ENCODE data around the gene TPH1.

TPH1 gene

GRCh38 chr11:18046116-18046777 lies at the start of gene TPH1:
TSS of gene TPH1 (minus strand) at chr11:18046269. CDS start at chr11:18040762, 5,507 bp downstream.
- TF ChIP-seq CTCF (conservative IDR thresholded peaks at IDR 0.05; ENCODE audit: low read depth) = no peak
- POLR2A ChIA-PET (ENCODE audit: low non-redundant PET) = no interaction called here
- CTCF ChIA-PET = no interaction called here
- H3K27ac ChIP-seq = no peak within 1 kb of the TSS
- peak; percentile 50 for DNase-seq (ENCODE audit: low spot score)

GRCh38 chr11:18093959-18094358 lies 47.9 kb upstream of the TPH1 start:
- no peak for DNase-seq (ENCODE audit: low spot score)
- TF ChIP-seq CTCF (conservative IDR thresholded peaks at IDR 0.05; ENCODE audit: low read depth) = no peak
- no peak overlapping the region for H3K27ac ChIP-seq
- ChIA-PET POLR2A (ENCODE audit: low non-redundant PET) (no interaction called here), CTCF (interaction anchor here (0.7 to 1.2 kb wide), 2 partner anchors 8 to 12 kb away, joined by 3 to 4 read pairs; partner anchors contain the start of gene SAAL1)

GRCh38 chr11:18091731-18092130 lies 45.7 kb upstream of the TPH1 start:
- no peak for DNase-seq (ENCODE audit: low spot score)
- POLR2A ChIA-PET (ENCODE audit: low non-redundant PET) = no interaction called here
- no peak for TF ChIP-seq CTCF (conservative IDR thresholded peaks at IDR 0.05; ENCODE audit: low read depth)

GRCh38 chr11:18088966-18089365 lies 42.9 kb upstream of the TPH1 start:
- no peak for DNase-seq (ENCODE audit: low spot score)
- POLR2A ChIA-PET (ENCODE audit: low non-redundant PET) = no interaction called here
- no peak overlapping the region for H3K27ac ChIP-seq
- TF ChIP-seq CTCF (conservative IDR thresholded peaks at IDR 0.05; ENCODE audit: low read depth) = no peak
- CTCF ChIA-PET = interaction anchor here (1.0 to 1.9 kb wide), 2 partner anchors 27 to 57 kb away, joined by 3 to 6 read pairs; no protein-coding TSS in a partner anchor

More at GRCh38 chr11:18091731-18092130, 45.7 kb upstream of the TPH1 start:
- H3K27ac ChIP-seq = no peak overlapping the region
- CTCF ChIA-PET = no interaction called here

GRCh38 chr11:18088366-18088765 lies 42.3 kb upstream of the TPH1 start:
- ChIA-PET POLR2A (ENCODE audit: low non-redundant PET) (no interaction called here), CTCF (no interaction called here)
- TF ChIP-seq CTCF (conservative IDR thresholded peaks at IDR 0.05; ENCODE audit: low read depth) = no peak
- no peak overlapping the region for H3K27ac ChIP-seq
- no peak for DNase-seq (ENCODE audit: low spot score)

DNA sequence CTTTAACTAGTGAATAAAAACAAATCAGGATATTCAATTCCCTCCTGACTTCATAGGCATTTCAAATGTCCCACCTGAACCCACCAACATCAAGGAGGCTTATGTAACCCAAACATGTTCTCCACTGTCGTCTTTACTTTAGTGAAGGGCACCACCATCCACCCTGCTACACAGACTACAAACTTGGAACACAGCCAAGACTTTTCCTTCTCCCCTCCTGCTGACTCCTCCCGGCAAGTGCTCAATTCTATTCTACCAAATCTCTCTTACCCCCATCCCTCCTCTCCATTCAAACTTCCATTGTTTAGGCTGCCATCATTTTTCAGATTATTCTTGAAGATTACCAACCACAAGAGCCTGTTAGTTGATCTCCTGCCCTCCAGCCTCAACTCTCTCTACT lies 35.5 kb upstream of the TPH1 start:
- ChIA-PET POLR2A (ENCODE audit: low non-redundant PET) (no interaction called here), CTCF (no interaction called here)
- H3K27ac ChIP-seq = no peak overlapping the region
- no peak for DNase-seq (ENCODE audit: low spot score)
- TF ChIP-seq CTCF (conservative IDR thresholded peaks at IDR 0.05; ENCODE audit: low read depth) = no peak
